ENCODE measurements around the gene HAPLN3. TPM values are rescaled to one million over a fixed set of nuclear protein-coding genes. Genes with fewer than 3 reads are reported as not detected.

Gene HAPLN3
- total and polyA plus RNA-seq, 2 of the 4 experiments (the other 2 are of a cell fraction), result 5.9 to 28.6 TPM

GRCh38 chr15:88896333-88897033, 1.1 kb upstream of the HAPLN3 start:
- Histone ChIP-seq H3K9me3 (ENCODE audit: control insufficient read depth, insufficient read depth, low read length) (no peaks in the 10 kb centered on the region), H3K27ac (ENCODE audit: insufficient read depth, low read length) (no peak overlapping the region), H3K27me3 (ENCODE audit: control insufficient read depth, insufficient read depth, low read length) (no peaks in the 10 kb centered on the region), H2AK9ac (replicated peaks; ENCODE audit: low read depth, low read length, poor library complexity) (peak overlapping the region; percentile 15), H3K4me2 (ENCODE audit: low read depth, low read length) (no peak overlapping the region), H2BK5ac (ENCODE audit: low read depth, low read length, poor library complexity, severe bottlenecking) (no peak overlapping the region), H2BK20ac (ENCODE audit: low read depth, low read length) (no peak overlapping the region), H3K23ac (ENCODE audit: low read depth, low read length) (no peak overlapping the region), H3K79me1 (ENCODE audit: low read depth in 1 of 2, low read length in 2 of 2) (peaks cover 5 to 24% of the 10 kb centered on the region in 2 experiments; a peak in 3 of 4 replicates), H2BK120ac (ENCODE audit: low read depth, low read length) (no peak overlapping the region), H3K4me1 (ENCODE audit: control insufficient read depth, insufficient read depth, low read length) (peaks cover 12% of the 10 kb centered on the region), H4K20me1 (ENCODE audit: insufficient read depth, low read length) (peaks cover 42% of the 10 kb centered on the region), H3K56ac (ENCODE audit: extremely low read depth, insufficient read depth, low read length) (no peak overlapping the region), H4K5ac (ENCODE audit: low read depth, low read length) (no peak overlapping the region), H3K14ac (replicated peaks; ENCODE audit: low read depth, low read length) (no peak overlapping the region), H3K18ac (ENCODE audit: low read depth, low read length) (no peak overlapping the region), H4K91ac (ENCODE audit: insufficient read depth, low read depth, low read length) (no peak overlapping the region), H3K9ac (ENCODE audit: low read depth, low read length) (no peak overlapping the region), H4K8ac (ENCODE audit: low read depth in 2 of 2, low read length in 2 of 2) (no peak overlapping the region), H3K9me1 (ENCODE audit: insufficient read depth, low read length) (peaks cover 14% of the 10 kb centered on the region), H2BK15ac (ENCODE audit: low read depth, low read length) (no peak overlapping the region), H2AK5ac (ENCODE audit: low read depth, low read length) (no peak overlapping the region), H2AFZ (replicated peaks; ENCODE audit: low read length, poor library complexity) (no peak overlapping the region), H3K4me3 (ENCODE audit: insufficient read depth, low read depth, low read length) (no peak overlapping the region), H3K36me3 (ENCODE audit: control insufficient read depth, insufficient read depth, low read length) (peaks cover 25% of the 10 kb centered on the region), H3K4ac (ENCODE audit: low read depth, low read length) (no peak overlapping the region)
- DNase-seq, result no peak
- no TSS peak for BruUV-seq (replicated peaks)
- TF ChIP-seq, protein P1, sequence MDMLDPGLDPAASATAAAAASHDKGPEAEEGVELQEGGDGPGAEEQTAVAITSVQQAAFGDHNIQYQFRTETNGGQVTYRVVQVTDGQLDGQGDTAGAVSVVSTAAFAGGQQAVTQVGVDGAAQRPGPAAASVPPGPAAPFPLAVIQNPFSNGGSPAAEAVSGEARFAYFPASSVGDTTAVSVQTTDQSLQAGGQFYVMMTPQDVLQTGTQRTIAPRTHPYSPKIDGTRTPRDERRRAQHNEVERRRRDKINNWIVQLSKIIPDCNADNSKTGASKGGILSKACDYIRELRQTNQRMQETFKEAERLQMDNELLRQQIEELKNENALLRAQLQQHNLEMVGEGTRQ (IDR thresholded peaks at IDR 0.05; ENCODE audit: low read depth, low read length), result no peak
- TF ChIP-seq SMC3 (IDR thresholded peaks at IDR 0.05; ENCODE audit: low read depth, low read length) (no peak), BHLHE40 (IDR thresholded peaks at IDR 0.05; ENCODE audit: low read depth, low read length) (no peak), CHD1 (IDR thresholded peaks at IDR 0.05; ENCODE audit: low read depth, low read length) (no peak)
- in situ Hi-C loops (cut with MboI; ENCODE audit: low sequenced_read_pairs) (no loop called here), dilution Hi-C loops (cut with HindIII; ENCODE audit: low sequenced_read_pairs, unreplicated experiment) (no loop called here), intact Hi-C loops (cut with micrococcal nuclease) (loop anchor here (1.0 kb wide), 2 partner anchors 235 to 239 kb away; no protein-coding TSS in a partner anchor)
- POLR2A ChIA-PET (ENCODE audit: unreplicated experiment), result no interaction called here
- CTCF ChIA-PET, result no interaction called here
- no peak for ATAC-seq (ENCODE audit: low read depth)
- WGBS, 2 experiments (ENCODE audit: extremely low coverage in 2 of 2, insufficient read length in 1 of 2), result 63% methylated on average over 4 of the region's 8 CpGs; no CpG with 5 or more reads in 1 of the 2 experiments

Measured in IMR-90 (cell line).